GM18502 (cell line): ENCODE data around the gene TLDC2.

Source experiments
- ATAC-seq: cut with Tn5 transposase; IDR thresholded peaks from one replicate; pipeline ENCODE4 v1.9.1; 2021; ENCODE audit warnings: mild to moderate bottlenecking; ENCODE audit not compliant: unreplicated experiment, poor library complexity

Gene TLDC2

GRCh38 chr20:36849333-36850065 is 26.4 kb upstream of the TLDC2 start:
- ATAC-seq = no peak

GRCh38 chr20:36850759-36851158 is 25.2 kb upstream of the TLDC2 start:
- ATAC-seq = no peak

- no peak for ATAC-seq
These were observed 24.4 kb upstream of the TLDC2 start for GRCh38 chr20:36851490-36851889.

DNA sequence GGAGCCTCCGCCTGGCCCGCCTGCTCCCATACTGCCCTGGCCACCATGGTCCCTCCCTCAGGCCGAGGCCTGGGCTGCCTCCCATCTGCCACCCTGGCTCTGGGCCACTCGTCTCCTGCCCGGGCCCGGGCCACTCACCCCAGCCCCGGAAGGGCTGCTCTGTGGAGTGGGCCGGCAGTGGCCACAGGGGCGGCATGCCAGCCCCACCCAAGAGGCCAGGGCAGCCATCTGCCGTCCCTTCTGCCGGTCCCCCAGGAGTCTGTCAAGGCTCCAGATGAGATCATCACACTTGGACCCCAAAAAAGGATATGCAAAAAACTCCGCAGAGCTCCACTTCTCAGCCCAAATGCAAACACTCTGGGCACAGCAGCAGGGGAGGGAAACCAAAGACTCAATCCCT is 23.8 kb upstream of the TLDC2 start:
- ATAC-seq = peak; percentile 31

DNA sequence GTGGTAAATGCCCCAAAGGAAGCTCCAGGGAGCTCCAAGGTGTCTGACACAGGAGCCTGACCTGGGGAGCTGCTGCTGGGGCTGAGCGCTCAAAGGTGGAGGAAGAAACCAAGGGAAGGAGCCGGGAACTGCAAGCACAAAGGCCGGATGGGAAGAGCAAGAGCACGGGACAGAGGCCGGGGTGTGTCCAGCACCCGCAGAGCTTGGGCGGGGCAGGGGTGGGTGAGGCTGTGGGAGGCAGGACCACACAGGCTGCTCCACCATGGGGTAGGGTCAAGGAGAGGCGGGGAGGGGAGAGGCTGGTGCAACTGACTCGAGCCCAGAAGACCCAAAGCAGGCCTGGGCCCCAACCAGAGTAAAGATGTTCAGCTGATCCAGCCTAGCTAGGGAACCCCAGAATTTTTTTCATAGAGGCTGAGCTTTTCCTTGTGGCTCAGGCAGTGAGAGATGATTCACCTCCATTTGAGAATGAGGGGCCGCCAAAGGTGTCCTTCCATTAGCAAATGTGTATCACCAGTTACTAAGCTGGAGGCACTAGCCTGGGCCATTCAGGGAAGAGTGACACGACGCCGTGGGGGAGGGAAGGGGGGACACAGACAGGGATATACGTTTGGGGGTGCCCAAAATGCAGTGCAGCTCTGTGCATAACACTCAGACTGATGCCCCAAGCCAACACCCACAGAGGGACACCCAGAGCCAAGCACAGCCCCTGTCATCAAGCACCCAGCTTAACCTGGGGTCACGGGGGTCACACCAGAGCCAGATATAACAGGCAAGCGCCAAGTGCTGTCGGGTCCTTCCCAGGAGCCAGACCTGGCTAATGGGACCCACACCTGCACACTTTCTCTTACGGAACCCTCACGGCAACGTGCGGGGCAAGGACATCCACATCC is 21.3 kb upstream of the TLDC2 start:
- ATAC-seq = no peak

- no peak for ATAC-seq
These were observed 20.7 kb upstream of the TLDC2 start for GRCh38 chr20:36855241-36855657.

GRCh38 chr20:36856195-36856594 is 19.7 kb upstream of the TLDC2 start:
- no peak for ATAC-seq

- ATAC-seq = no peak
These were observed 19.0 kb upstream of the TLDC2 start for GRCh38 chr20:36856691-36857635.

DNA sequence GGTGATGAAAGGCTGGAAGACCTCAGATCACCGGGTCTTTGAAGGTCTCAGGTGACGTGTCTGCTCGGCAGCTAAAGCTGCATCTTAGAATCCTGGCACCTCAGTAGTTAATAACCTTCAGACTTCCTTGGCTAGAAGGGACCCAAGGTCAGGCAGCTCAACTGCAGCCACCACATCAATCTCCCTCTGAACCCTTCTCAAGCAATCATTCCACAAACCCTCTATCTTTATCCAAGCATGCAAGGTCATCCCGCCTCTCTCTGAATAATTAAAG is 16.7 kb upstream of the TLDC2 start:
- no peak for ATAC-seq

DNA sequence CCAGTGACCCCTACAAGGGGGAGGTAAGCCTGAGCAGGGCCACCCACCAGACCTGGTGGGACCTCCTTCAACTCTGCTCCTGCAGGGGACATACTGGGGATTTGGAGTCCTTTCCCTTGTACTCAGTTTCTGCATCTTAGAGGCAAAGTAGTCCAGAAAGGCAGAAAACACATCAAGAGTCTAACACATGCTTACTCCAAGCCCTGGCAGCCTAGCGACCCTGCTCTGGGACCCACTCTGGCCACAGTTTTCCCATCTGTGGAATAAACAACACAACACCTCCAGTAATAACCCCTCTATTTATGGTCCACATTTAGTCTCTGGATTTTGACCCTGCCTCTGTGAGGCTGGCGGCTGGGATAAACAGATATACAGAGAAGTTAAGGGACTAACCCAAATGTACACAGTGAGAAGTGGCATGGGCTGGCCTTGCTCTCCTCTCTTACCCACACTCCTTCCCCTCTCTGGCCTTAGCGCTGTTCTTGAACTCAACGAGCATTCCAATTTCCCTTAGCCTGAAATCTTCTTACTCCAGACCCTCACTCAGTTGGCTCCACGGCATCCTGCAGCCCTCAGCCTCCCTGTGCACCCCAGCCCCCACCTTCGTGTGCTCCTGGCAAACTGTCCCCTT is 16.1 kb upstream of the TLDC2 start:
- no peak for ATAC-seq

GRCh38 chr20:36860339-36860738 is 15.6 kb upstream of the TLDC2 start:
- no peak for ATAC-seq

DNA sequence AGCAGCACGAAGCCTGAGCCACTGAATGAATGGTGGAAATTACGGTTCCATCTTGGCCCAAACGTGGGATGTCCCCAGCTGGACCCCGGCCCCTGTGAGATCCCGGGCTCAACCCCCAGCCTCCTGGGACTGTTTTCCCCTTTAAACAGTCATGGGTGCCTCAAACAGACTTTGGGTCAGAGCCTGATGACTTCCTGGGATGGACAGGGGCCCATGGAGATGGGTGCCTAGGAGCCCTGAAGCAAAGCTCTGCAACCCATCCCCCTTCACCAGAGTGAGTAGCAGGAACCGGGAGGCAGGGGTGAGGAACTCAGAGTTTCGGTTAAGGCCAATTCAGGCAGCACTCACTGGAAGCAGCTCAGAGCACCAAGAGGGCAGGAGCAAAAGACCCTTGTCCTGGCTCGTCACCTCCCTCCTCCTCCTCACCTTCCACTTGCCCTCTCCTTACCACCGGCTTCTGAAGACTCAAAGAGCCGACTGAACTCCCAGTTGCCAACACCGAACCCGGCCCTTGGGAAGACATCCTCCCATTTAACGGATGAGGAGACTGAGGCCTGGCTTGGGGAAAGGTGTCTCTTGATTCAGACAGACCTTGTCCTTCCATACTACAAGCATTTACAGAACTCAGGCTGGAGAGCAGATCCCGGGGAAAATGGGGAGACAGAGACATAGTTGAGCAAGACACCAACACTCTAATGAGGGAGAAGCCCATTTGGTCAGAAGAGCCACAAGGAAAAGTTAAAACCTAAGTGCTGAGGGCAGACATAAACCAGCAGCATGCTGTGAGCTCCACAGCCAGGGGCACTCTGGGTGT is 14.9 kb upstream of the TLDC2 start:
- ATAC-seq = no peak

GRCh38 chr20:36861625-36861874 is 14.4 kb upstream of the TLDC2 start:
- no peak for ATAC-seq

DNA sequence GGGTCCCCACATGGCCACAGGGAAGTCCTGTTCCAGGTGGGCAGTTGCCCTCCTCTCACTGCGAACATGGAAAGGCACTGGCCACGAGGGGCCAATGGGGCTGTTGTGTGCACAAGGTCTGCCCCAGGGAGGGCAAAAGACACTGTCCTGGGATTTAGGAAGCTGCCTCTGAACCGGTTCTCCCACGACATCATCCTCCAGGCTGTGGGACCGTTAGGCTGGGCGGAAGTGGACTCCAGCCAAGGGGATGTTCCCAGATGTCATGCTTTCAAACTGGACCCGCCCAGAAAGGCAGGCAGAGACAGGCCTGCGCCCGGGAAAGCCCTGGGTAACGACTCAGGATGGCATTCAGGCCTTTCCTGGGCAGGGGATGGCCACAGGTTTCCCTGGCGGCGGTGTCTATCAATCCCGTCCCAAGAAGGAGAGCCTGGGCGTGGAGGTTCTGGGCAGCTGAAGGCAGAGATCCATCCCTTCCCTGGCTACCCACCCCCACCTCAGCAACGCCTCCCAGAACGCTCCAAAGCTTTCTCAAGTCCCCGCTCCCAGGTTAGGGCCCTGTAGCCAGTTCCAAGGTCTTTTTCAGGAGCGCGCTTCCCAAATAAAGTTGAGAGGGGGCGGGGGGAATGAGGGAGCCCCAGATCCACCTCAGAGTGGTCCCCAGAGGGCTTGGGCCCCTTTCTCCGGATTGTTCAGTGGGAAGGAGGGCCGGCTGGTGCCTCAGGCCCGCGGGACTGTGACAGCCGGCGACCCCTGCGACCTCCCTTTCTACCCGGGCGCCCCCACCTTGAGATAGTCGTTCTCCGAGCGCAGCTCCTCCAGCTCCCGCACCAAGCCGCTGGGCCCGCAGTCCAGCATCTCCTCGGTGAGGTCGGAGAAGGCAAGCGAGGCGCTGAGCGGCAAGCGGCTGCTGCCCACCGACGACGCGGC is 13.8 kb upstream of the TLDC2 start:
- ATAC-seq = no peak

GRCh38 chr20:36862857-36863668 is 12.9 kb upstream of the TLDC2 start:
- ATAC-seq = peak; percentile 58

- ATAC-seq = no peak
These were observed 10.7 kb upstream of the TLDC2 start for GRCh38 chr20:36865076-36865860.

GRCh38 chr20:36865861-36866149 is 10.1 kb upstream of the TLDC2 start:
- no peak for ATAC-seq
